Neural progenitor cell (in vitro differentiated cells): ENCODE measurements around the gene NRIP2.

ENCODE experiments used
- EZH2 ChIP-seq: fragments of 200-600 bp; sonication (generic); IDR thresholded peaks from 2 replicates; pipeline ENCODE4 v1.6.1; 2017; ENCODE audit warnings: antibody characterized with exemption, mild to moderate bottlenecking, moderate library complexity
- TF ChIP-seq, protein P1 (sequence below): fragments of 200-600 bp; sonication (generic); IDR thresholded peaks from 2 replicates; pipeline ENCODE4 v1.5.1; 2017; ENCODE audit warnings: antibody characterized with exemption, mild to moderate bottlenecking

GRCh38 chr12:2857021-2857431, 22.2 kb upstream of the NRIP2 start, which contains the start of gene TEX52:
- TF ChIP-seq, protein P1, sequence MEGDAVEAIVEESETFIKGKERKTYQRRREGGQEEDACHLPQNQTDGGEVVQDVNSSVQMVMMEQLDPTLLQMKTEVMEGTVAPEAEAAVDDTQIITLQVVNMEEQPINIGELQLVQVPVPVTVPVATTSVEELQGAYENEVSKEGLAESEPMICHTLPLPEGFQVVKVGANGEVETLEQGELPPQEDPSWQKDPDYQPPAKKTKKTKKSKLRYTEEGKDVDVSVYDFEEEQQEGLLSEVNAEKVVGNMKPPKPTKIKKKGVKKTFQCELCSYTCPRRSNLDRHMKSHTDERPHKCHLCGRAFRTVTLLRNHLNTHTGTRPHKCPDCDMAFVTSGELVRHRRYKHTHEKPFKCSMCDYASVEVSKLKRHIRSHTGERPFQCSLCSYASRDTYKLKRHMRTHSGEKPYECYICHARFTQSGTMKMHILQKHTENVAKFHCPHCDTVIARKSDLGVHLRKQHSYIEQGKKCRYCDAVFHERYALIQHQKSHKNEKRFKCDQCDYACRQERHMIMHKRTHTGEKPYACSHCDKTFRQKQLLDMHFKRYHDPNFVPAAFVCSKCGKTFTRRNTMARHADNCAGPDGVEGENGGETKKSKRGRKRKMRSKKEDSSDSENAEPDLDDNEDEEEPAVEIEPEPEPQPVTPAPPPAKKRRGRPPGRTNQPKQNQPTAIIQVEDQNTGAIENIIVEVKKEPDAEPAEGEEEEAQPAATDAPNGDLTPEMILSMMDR = no peak
- no peak for TF ChIP-seq EZH2
